ENCODE data around the gene SSC5D. TPM values are rescaled to one million over a fixed set of nuclear protein-coding genes. Genes with fewer than 3 reads are reported as not detected.

The SSC5D gene
- total and polyA plus RNA-seq, 9 of the 15 experiments (the other 6 are each of a cell fraction or from before 2014, with no cell fraction given) = 0.04 to 0.71 (median 0.14) TPM; not detected in 2

DNA sequence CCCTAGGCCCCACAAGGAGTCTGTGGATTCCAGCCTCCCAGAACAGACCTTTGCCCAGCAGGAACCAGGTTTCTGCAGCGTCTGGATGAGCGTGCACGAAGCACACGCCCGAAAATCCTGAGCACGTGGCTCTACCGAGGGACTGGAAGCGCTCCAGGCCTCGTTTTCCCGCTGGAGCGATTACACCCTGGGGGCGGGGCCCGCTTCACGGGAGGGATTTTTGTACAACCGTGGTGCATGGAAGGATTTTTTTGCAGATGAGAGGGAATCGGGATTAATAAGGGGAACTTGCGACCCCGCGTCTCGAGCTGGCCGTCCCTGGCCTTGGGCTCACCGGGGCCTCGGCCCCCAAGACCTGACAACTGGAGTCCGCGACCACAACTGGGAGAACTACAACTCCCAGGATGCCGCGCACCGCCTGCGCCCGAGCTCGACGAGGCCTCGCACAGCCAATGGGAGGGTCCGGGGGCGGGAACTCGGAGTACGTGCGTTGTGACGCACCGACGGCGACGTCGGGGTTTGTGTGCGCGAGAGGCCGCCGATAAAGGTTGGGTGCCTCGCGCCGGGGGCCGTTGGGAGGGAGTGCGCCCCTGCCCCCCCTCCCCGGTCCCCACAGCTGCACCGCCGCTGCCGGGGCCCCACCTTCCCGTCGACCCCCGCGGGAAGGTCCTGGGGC is 12.0 kb upstream of the SSC5D start, which contains the start of gene ZNF628 (continued):
- TF ChIP-seq MAZ (CRISPR knock-in tag; conservative IDR thresholded peaks at IDR 0.05 in 1 of 2, IDR thresholded peaks at IDR 0.05 in 1 of 2) (peak; percentile 92 to 94), HDAC2 (IDR thresholded peaks at IDR 0.05) (peak; percentile 77; the same call in 1 of the 2 replicates), PRMT5 (CRISPR knock-in tag; IDR thresholded peaks at IDR 0.05) (no peak), HNRNPK (IDR thresholded peaks at IDR 0.05; ENCODE audit: low read depth, low read length, poor library complexity, severe bottlenecking) (no peak), ZNF695 (CRISPR knock-in tag; IDR thresholded peaks at IDR 0.05) (no peak), ZC3H8 (IDR thresholded peaks at IDR 0.05) (no peak), ESRRB (CRISPR knock-in tag; IDR thresholded peaks at IDR 0.05; ENCODE audit: borderline replicate concordance) (no peak), PTTG1 (tag; IDR thresholded peaks at IDR 0.05; ENCODE audit: low read depth) (no peak), LCOR (CRISPR knock-in tag; IDR thresholded peaks at IDR 0.05) (peak; percentile 96), SNIP1 (IDR thresholded peaks at IDR 0.05; ENCODE audit: low read depth) (no peak), DACH1 (IDR thresholded peaks at IDR 0.05; ENCODE audit: partially characterized antibody) (no peak), NFATC3 (IDR thresholded peaks at IDR 0.05) (no peak), CSDE1 (IDR thresholded peaks at IDR 0.05) (peak in 1 of 2 experiments; percentile 65; a peak in 1 of 4 replicates), KLF1 (tag; IDR thresholded peaks at IDR 0.05) (no peak; the same call in 1 of the 2 replicates), PCBP1 (IDR thresholded peaks at IDR 0.05; ENCODE audit: low read depth, low read length, poor library complexity, severe bottlenecking) (peak; percentile 63)
- TF ChIP-seq, protein P1, sequence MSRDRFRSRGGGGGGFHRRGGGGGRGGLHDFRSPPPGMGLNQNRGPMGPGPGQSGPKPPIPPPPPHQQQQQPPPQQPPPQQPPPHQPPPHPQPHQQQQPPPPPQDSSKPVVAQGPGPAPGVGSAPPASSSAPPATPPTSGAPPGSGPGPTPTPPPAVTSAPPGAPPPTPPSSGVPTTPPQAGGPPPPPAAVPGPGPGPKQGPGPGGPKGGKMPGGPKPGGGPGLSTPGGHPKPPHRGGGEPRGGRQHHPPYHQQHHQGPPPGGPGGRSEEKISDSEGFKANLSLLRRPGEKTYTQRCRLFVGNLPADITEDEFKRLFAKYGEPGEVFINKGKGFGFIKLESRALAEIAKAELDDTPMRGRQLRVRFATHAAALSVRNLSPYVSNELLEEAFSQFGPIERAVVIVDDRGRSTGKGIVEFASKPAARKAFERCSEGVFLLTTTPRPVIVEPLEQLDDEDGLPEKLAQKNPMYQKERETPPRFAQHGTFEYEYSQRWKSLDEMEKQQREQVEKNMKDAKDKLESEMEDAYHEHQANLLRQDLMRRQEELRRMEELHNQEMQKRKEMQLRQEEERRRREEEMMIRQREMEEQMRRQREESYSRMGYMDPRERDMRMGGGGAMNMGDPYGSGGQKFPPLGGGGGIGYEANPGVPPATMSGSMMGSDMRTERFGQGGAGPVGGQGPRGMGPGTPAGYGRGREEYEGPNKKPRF (IDR thresholded peaks at IDR 0.05; ENCODE audit: low read depth, low read length) = no peak
- TF ChIP-seq, protein P2, sequence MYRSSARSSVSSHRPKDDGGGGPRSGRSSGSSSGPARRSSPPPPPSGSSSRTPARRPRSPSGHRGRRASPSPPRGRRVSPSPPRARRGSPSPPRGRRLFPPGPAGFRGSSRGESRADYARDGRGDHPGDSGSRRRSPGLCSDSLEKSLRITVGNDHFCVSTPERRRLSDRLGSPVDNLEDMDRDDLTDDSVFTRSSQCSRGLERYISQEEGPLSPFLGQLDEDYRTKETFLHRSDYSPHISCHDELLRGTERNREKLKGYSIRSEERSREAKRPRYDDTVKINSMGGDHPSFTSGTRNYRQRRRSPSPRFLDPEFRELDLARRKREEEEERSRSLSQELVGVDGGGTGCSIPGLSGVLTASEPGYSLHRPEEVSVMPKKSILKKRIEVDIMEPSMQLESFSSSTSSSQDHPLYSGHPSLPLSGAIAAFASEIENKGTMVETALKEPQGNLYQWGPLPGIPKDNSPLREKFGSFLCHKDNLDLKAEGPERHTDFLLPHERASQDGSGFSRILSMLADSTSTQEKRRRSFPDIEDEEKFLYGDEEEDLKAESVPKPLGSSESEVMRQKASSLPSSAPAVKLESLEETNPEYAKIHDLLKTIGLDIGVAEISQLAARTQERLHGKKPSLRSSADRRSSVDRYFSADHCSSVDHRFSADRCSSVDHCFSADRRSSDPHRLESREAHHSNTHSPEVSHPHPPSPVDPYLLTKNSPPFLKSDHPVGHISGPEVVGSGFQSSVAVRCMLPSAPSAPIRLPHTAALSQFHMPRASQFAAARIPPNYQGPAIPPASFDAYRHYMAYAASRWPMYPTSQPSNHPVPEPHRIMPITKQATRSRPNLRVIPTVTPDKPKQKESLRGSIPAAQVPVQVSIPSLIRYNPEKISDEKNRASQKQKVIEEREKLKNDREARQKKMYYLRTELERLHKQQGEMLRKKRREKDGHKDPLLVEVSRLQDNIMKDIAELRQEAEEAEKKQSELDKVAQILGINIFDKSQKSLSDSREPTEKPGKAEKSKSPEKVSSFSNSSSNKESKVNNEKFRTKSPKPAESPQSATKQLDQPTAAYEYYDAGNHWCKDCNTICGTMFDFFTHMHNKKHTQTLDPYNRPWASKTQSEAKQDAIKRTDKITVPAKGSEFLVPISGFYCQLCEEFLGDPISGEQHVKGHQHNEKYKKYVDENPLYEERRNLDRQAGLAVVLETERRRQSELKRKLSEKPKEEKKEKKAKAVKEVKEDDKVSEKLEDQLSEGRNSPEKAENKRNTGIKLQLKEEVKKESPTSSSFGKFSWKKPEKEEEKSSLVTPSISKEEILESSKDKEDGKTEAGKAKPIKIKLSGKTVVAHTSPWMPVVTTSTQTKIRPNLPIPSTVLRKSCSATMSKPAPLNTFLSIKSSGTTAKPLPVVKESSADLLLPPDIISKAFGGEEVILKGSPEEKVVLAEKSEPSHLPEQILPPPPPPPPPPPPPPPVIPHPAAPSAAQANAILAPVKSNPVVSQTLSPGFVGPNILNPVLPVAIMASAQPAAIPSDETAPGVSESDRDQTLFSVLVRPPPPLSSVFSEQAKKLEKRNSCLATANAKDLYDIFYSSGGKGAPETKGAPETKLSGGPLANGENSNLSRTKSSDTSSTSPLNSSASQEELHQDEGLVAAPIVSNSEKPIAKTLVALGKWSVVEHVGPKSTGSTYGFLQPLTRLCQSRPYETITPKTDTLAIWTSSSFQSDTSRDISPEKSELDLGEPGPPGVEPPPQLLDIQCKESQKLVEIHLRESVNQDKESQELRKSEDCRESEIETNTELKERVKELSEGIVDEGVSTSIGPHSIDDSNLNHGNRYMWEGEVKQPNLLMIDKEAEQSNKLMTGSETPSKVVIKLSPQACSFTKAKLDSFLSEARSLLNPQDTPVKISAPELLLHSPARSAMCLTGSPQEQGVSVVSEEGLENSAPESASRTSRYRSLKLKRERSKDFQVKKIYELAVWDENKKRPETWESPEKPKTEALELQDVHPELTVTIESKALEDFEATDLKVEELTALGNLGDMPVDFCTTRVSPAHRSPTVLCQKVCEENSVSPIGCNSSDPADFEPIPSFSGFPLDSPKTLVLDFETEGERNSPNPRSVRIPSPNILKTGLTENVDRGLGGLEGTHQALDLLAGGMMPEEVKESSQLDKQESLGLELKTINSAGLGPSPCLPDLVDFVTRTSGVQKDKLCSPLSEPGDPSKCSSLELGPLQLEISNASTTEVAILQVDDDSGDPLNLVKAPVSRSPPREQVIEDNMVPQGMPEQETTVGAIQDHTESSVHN (IDR thresholded peaks at IDR 0.05; ENCODE audit: borderline replicate concordance in 1 of 2, low read depth in 1 of 2) = no peak
